HG03135 (cell line): ENCODE results near the gene CBARP.

Experiments used
- ATAC-seq: cut with Tn5 transposase; IDR thresholded peaks from one replicate; pipeline ENCODE4 v1.9.1; 2021; ENCODE audit warnings: mild to moderate bottlenecking, moderate library complexity; ENCODE audit not compliant: unreplicated experiment

CBARP gene

DNA sequence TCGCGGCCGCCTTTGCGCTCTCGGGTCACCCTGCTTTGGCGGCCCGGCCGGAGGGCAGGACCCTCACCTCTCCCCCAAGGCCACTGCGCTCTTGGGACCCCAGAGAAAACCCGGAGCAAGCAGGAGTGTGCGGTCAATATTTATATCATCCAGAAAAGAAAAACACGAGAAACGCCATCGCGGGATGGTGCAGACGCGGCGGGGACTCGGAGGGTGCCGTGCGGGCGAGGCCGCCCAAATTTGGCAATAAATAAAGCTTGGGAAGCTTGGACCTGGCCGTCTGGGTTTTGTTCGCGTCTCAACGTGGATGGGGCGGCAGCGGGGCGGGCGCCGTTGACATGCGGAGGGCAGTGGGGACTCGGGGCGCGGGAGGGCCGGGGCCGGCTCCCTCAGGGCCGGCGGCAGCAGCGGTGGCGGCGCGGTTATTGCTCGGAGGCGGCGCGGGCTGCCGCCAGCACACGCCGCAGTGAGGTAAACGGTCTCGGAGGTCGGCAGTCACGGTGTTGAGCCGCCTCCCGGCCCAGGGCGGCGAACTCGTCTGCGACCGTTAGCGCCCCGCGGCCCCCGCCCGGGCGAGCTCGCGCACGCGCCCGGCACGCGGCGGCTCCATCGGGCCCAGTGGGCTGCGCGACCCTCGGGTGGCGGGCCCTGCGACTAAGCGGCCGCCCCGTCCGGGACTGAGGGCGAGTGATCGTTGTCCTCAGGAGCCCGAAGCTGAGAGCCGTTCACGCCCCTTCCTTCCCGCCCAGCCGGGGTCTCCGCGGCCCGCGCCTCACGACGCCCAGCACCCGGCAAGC lies 9.4 kb downstream of the CBARP start:
- ATAC-seq, result no peak

DNA sequence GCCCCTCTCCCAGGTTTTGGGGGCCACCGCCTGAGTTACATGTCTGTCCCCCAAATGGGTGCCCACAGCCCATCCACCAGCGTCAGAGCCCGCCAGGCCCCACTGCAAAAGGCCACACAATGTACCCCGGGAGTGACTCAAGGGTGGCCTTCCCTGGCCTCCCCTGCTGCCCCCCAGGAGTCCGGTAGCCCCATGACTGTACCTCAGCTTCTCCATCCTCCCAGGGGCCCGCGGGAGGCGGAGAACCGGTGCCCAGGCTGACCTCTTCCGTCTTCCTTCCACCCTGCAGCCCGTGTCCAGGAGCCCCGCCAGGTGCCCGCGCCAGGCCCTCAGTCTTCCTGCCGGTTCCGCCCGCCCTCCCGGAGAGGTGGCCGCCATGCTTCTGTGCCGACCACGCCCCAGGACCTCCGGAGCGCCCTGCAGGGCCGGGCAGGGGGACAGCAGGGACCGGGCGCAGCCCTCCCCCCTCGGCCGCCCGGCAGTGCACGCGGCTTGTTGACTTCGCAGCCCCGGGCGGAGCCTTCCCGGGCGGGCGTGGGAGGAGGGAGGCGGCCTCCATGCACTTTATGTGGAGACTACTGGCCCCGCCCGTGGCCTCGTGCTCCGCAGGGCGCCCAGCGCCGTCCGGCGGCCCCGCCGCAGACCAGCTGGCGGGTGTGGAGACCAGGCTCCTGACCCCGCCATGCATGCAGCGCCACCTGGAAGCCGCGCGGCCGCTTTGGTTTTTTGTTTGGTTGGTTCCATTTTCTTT lies 10.3 kb downstream of the CBARP start:
- ATAC-seq, result no peak

GRCh38 chr19:1226522-1227303 lies 11.1 kb downstream of the CBARP start:
- no peak for ATAC-seq

- no peak for ATAC-seq
These were observed 11.6 kb downstream of the CBARP start for GRCh38 chr19:1226227-1226518.

GRCh38 chr19:1225440-1226226 lies 12.2 kb downstream of the CBARP start:
- ATAC-seq, result no peak

- no peak for ATAC-seq
These were observed 13.0 kb downstream of the CBARP start for GRCh38 chr19:1224847-1225246.

DNA sequence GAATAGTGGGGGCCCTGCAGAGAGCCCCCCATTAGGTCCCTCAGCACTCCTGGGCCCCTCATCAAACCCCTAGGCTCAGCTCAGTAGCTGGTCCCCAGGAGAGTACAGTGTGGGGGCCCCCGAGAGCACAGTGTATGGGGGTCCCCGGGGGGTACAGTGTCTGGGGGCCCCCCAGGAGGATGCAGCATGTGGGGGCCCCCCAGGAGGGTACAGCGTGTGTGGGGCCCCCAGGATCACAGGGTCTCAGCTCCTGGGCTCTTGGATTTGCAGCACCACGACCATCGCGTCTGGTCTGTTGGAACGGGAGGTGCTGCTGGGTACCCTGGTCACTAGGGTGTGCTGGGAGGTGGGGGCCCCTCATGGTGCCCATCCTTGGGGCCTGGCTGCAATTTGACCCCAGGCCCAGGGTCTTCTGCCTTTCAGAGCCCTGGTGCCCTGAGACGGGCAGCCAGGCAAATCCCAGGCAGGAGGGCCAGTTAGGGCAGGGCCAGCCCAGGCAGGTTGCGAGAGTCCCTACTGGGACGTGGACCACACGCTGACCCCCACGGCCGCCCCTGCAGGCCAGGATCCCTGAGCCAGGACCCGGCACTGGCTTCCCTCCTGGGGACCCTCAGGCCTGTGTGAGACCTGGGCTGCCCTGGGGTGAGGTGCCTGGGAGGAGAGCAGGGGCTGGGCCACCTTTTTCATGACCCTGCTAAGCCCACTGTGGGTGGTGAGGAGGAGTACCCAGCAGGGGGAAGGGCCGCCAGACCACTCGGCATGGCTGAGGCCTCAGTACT lies 13.6 kb downstream of the CBARP start:
- no peak for ATAC-seq

DNA sequence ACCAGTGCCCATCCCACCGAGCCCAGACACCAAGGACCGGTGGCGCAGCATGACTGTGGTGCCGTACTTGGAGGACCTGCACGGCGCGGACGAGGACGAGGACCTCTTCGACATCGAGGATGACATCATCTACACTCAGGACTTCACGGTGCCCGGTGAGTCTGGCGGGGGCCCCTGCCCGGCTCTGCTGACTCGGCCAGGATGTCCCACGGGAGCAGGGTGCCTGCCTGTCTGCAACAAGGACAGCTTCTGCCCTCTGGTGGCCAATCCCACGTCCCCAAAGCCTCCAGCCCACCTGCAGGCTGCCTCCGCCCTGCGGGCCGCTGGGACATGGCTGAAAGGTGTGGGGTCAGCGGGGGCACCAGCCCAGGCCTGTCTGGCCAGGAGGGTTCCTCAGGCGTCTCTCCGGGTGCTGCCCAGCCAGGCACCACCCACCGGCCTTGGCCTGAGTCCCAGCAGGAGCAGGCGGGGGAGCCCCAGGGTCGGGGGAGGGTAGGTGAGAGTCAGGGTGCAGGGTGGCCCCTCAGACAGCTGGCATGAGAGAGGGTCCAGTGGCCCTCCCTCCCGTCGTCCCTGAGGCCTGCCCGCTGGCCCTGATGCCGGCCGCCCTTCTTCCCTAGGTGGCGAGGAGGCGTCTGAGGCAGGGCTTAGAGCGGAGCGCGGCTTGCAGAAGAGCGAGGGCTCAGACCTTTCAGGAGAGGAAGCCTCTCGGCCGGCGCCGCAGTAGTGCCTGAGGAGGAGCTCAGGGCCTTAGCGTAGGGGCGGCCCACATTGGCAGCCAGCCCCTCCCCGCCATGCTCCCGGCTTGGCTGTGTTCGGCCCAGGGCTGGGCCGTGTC lies 14.6 kb downstream of the CBARP start:
- ATAC-seq, result no peak

DNA sequence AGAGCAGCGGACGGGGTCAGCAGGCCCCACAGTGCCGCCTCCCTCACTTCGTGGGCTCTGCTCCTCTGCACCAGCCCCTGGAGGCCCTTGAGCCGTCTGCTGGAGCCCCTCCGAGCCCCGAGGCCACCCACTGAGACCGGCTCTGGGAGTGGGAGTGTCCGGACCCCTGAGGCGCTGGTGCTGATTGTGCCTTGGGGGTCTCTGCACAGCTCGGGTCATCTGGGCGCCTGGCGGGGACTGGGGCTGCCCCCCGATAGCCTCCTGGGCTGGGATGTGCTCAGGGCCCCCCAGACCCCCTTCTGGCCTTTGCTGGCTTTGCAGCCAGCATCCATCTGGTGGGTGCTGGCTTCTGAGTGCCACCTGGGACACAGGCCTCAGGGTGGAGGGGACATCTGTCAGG lies 15.4 kb downstream of the CBARP start:
- no peak for ATAC-seq

DNA sequence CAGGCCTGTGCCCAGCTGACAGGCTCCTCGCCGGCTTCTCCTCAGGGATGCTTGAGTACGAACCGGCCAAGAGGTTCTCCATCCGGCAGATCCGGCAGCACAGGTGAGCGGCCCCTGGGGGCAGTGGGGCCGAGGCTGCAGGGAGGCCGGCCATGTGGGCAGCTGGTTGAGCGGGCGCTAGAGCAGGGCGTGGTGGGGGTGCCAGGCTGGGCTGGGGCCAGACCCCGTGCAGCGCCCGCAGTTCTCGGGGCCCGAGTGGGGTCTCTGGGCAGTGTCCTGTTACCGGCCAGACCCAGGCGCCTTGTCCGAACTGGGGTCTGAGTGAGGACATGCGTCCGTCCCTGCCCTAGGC lies 15.9 kb downstream of the CBARP start:
- no peak for ATAC-seq

DNA sequence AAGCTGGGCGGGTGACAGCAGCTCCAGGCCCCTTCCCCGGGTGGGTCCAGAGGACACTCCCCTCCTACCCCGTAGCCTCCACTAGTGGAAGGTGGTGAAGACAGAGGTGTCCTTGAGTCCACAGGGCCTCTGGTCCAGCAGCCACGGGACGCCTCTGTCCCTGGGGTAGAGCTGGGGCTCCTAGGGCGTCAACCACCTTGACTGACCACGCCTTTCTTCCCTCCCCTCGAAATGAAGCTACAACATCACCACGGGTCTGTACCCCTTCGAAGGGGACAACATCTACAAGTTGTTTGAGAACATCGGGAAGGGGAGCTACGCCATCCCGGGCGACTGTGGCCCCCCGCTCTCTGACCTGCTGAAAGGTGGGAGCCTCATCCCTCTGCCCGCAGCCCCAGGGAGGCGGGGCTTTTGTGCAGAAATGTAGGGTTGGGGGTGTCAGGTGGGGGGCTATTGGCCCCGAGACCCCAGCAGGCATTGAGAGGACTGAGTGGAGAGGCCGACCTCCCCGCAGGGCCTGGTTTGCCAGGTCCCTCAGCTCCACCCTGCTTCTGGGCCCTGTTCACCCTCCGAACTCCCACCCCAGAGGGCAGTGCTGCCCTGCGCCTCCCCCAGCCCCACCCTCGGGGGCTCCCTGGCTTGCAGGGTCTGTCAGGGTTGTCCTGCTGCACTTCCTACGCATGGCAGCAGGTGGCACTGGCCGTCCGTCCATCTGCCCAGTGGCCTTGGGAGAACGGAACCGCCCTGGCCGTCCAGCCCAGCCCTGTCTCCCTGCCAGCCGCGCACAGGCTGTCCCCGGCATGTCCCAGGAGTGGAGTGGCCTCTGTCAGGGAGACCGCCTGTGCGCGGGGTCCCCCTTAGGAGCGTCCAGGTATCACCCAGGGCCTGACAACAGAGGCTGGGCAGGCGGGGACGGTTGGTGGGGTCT lies 16.6 kb downstream of the CBARP start:
- no peak for ATAC-seq

DNA sequence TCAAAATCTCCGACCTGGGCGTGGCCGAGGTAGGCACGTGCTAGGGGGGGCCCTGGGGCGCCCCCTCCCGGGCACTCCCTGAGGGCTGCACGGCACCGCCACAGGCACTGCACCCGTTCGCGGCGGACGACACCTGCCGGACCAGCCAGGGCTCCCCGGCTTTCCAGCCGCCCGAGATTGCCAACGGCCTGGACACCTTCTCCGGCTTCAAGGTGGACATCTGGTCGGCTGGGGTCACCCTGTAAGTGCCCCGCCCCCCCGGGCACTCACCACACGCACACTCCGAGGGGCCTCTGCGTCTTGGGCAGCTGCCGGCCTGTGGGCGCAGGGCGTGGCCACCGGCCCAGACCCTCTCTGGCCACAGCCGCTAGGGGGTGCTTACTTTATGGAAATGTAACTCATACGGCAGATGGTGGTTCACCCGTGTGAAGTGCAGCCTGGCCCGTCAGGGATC lies 17.3 kb downstream of the CBARP start:
- no peak for ATAC-seq

DNA sequence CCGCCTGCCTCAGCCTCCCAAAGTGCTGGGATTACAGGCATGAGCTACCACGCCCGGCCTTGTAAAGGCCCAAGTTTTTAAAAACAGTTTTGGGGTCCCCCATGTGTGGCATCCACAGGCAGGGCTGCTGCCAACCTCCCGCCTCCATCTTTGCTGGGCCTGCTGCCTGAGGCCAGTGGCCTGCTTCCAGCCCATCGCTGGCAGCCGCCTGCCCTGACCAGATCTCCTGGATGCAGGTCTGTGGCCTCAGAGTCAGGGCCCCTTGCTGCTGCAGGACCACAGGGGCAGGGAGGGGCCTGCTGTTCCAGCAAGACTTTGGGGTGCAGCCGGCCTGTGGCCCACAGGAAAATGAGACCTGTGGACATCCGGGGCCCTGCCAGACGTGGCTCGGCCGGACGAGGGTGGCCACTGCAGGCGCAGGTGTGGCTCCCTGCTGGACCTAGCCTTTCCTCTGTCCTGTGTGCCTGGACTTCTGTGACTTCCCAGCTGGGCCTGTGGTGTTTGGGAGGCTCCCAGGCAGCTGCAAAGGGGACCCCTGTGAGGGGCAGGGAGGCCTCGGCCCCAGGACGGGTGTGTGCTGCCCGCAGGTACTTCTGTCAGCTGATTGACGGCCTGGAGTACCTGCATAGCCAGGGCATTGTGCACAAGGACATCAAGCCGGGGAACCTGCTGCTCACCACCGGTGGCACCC lies 17.9 kb downstream of the CBARP start:
- ATAC-seq, result no peak

DNA sequence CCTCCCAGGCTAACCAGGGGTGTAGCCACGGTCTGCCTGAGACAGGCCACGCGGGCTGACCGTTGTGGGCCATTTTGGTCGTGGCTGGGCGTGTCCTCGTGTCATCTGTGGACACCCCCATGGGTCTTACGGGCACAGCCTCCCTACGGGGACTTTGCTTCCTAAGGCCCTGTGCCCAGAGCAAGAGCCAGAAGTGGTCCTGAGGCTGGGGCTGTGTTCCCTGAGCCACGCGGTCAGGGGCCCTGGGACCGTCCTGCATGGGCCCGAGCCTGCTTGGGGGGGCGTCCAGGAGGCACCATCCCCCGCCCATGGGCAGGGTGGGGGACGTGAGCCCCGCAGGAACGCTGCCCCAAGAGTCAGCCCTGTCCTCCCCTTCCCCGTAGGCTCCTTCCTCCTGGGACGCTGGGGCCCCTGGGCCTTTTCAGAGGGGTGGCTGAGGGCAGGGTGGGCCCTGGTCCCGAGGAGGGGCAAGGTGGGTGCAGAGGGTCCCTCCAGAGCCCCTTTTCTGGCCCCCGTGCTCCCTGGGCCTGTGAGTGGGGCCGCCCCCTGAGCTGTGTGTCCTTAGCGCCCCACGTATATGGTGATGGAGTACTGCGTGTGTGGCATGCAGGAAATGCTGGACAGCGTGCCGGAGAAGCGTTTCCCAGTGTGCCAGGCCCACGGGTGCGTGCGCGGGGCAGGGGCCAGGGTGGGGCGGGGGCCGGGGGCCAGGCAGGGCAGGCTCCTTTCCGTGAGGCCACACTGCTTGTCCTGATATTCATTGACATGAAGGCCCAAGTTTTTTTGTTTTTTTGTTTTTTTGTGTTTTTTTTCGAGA lies 18.8 kb downstream of the CBARP start:
- ATAC-seq, result no peak

DNA sequence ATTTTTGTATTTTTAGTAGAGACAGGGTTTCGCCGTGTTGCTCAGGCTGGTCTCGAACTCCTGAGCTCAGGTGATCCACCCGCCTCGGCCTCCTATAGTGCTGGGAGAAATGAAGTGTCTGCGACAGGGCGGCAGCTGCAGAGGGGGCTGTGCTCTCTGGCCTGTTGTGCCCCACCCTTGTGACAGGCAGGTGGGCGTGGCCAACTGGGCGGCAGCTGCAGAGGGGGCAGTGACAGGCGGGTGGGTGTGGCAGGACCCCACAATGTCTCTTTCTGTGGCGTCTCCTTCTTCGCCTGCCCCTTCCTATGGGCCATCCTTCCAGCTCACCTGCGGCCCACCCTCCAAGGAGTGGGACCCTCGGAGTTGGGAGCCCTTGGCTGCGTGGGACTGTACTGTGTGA lies 20.4 kb downstream of the CBARP start:
- ATAC-seq, result no peak

- no peak for ATAC-seq
These were observed 21.0 kb downstream of the CBARP start for GRCh38 chr19:1216756-1217155.
